GM10266 (cell line): Measurements from ENCODE around the gene CKAP4.

Experiments
- DNase-seq: peaks from one replicate; pipeline ENCODE4 v3.0.0; 2012; ENCODE audit errors: extremely low spot score
- CTCF ChIP-seq: IDR thresholded peaks from 2 replicates; pipeline ENCODE4 v1.5.1; 2012; ENCODE audit warnings: mild to moderate bottlenecking, low read depth; ENCODE audit not compliant: control insufficient read depth, insufficient read depth; ENCODE audit errors: missing control alignments

Gene CKAP4

DNA sequence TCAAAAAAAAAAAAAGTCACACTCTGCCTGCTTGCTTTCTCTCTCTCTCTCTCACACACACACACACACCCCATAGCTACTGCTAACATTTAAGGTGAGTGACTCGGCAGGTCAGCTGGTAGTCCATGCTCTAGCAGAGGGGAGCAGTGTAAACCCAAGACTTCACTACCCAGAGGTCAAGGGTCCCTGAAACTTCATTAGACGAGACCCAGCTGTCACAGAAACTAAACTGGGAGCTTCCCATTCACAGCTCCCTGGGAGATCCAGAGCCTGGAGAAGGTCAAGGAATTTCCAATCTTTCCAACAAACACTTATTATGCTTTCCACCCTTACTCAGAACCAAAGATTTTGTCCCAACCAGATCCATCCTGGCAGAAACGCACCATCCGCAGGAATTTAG is 33.2 kb downstream of the CKAP4 start:
- no peak for DNase-seq

GRCh38 chr12:106213662-106214061 is 34.2 kb downstream of the CKAP4 start:
- DNase-seq, result no peak
- no peak for TF ChIP-seq CTCF

More for the DNA sequence above, 33.2 kb downstream of the CKAP4 start:
- TF ChIP-seq CTCF, result no peak

DNA sequence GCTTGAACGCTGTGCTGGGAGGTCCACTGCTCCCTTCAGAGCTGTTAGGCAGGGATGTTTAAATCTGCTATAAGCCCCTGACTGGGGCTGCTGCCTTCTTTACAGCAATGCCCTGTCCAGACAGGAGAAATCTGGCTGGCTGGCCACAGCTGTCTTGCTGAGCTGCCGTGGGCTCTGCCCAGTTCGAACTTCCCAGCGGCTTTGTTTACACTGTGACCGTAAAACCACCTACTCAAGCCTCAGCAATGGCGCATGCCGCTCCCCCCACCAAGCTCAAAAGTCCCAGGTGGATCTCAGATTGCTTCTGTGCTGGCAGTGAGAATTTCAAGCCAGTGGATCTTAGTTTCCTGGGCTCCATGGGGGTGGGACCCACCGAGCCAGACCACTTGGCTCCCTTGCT is 35.8 kb downstream of the CKAP4 start:
- TF ChIP-seq CTCF, result no peak
- DNase-seq, result no peak

GRCh38 chr12:106205208-106206069 is 42.4 kb downstream of the CKAP4 start:
- DNase-seq, result no peak
- no peak for TF ChIP-seq CTCF

DNA sequence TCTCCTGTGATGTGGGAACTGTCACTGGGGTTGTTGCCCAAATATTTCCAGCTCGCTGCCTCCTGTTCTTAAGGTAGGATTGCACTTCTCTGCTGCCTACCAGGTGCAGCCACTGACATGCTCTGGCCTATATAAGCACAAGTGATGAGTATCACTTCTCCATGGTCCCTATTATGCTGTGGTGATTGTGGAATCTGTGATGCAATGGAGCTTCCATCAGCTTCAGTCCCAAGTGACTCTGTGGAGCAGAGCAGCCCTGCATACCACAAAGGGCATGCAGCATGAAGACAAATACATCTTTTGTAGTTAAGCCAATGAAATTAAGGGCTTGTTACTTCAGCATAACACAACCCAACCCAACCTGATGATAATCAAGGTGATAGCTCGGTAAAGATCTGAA is 43.5 kb downstream of the CKAP4 start:
- no peak for TF ChIP-seq CTCF
- DNase-seq, result no peak

DNA sequence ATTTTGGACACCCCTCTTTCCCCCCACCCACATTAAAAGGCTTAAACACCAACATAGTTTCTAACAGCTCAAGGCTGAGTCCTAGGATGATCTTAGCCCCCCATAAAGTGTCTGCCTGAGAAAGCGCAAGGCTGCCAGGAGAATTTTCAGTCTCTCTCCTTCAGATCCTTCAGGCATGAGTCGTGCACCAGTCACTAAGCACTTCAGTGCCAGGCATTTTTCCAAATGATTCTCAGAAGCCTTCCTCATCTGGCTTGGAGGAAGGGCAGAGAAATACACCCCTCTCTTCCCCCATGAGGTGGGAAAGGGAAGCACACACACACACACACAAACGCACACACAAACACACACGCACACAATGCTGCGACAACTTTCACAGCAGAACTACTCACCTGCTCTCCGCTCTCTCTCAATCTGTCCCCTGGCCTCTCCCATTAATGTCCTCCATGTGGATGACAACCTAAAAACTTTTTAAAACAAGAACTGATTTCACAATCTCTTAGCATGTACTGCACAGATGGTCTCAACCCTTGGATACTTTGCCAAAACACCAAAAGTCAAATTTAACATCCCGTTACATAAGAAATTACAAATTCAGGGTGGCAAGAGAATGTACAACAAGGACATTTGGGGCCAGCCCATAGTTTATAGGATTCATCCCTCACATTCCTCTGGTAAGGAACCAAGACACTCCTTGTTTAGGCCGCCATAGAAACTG is 49.8 kb downstream of the CKAP4 start:
- no peak for TF ChIP-seq CTCF
- DNase-seq, result no peak

GRCh38 chr12:106195621-106196027 is 52.2 kb downstream of the CKAP4 start:
- no peak for TF ChIP-seq CTCF
- DNase-seq, result no peak
